DND-41 (cell line): Measurements from ENCODE around the gene TM4SF5.

Experiments used
- ATAC-seq: fragments of 200-7000 bp; cut with Tn5 transposase; 3 replicates; pipeline ENCODE4 v1.9.1; 2021; ENCODE audit warnings: low read depth; ENCODE audit not compliant: insufficient read depth
- DNase-seq: peaks from one replicate; pipeline ENCODE4 v3.0.0-alpha.2; 2020
- H2AFZ ChIP-seq: 2 replicates; pipeline ENCODE4 v1.6.0; 2012; ENCODE audit warnings: low read depth, low read length
- H3K27ac ChIP-seq: 2 replicates; pipeline ENCODE4 v1.5.1; 2012; ENCODE audit warnings: low read length, inconsistent platforms
- H3K27me3 ChIP-seq: fragments of 200-600 bp; sonication (generic); 2 replicates; pipeline ENCODE4 v1.6.0; 2012; ENCODE audit warnings: low read length, mild to moderate bottlenecking, inconsistent platforms; ENCODE audit not compliant: insufficient read depth, poor library complexity
- H3K36me3 ChIP-seq: 2 replicates; pipeline ENCODE4 v1.5.1; 2012; ENCODE audit warnings: low read length, inconsistent platforms; ENCODE audit not compliant: insufficient read depth
- H3K4me1 ChIP-seq: 2 replicates; pipeline ENCODE4 v1.5.1; 2012; ENCODE audit warnings: mild to moderate bottlenecking, low read length; ENCODE audit not compliant: insufficient read depth
- H3K4me2 ChIP-seq: 2 replicates; pipeline ENCODE4 v1.6.0; 2012; ENCODE audit warnings: mild to moderate bottlenecking, moderate library complexity, low read length, inconsistent platforms; ENCODE audit not compliant: insufficient read depth
- H3K4me3 ChIP-seq, 2 experiments: fragments of 200-600 bp in 1 of 2; shearing (Covaris generic) in 1 of 2; 2 replicates each; pipeline ENCODE4 v1.5.1; 2012 to 2016; ENCODE audit warnings: inconsistent platforms in 2 of 2, low read length in 2 of 2, mild to moderate bottlenecking in 2 of 2, low read depth in 1 of 2, moderate library complexity in 1 of 2
- H3K79me2 ChIP-seq: 2 replicates; pipeline ENCODE4 v1.6.0; 2012; ENCODE audit warnings: low read length, inconsistent platforms; ENCODE audit not compliant: insufficient read depth
- H3K9ac ChIP-seq: 2 replicates; pipeline ENCODE4 v1.6.0; 2012; ENCODE audit warnings: low read depth, mild to moderate bottlenecking, inconsistent platforms, low read length, moderate library complexity
- H3K9me3 ChIP-seq: 2 replicates; pipeline ENCODE4 v1.5.1; 2012; ENCODE audit warnings: low read length, moderate library complexity, mild to moderate bottlenecking, inconsistent platforms; ENCODE audit not compliant: insufficient read depth, severe bottlenecking
- H4K20me1 ChIP-seq: 2 replicates; pipeline ENCODE4 v1.6.0; 2012; ENCODE audit warnings: low read length; ENCODE audit not compliant: insufficient read depth
- EZH2 ChIP-seq: IDR thresholded peaks from 3 replicates; pipeline ENCODE4 v1.6.1; 2012; ENCODE audit warnings: borderline replicate concordance, low read depth, mild to moderate bottlenecking, moderate library complexity, low read length, inconsistent platforms; ENCODE audit not compliant: severe bottlenecking
- TF ChIP-seq, protein P1 (sequence below): IDR thresholded peaks from 2 replicates; pipeline ENCODE4 v1.5.1; 2012; ENCODE audit warnings: borderline replicate concordance, low read length, moderate library complexity, mild to moderate bottlenecking; ENCODE audit not compliant: poor library complexity, severe bottlenecking; ENCODE audit errors: extremely low read depth

Gene TM4SF5

DNA sequence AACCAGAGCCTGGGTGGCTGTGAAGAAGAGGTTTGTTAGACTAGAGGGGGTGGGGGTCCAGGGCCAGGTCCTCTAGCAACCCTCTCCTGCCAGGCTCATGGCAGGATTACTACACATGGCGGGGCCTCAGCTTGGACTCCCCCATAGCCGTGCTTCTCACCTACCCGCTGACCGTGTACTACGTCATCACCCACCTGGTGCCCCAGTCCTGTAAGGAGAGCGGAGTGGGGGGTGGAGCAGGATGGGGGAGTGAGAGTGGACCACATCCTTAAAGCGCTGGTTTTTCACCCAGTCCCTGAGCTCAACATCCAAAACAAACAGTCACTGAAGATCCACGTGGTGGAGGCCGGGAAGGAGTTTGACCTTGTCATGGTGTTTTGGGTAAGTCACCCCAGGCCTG, 27.8 kb upstream of the TM4SF5 start:
- ATAC-seq: no peak
- DNase-seq: no peak

DNA sequence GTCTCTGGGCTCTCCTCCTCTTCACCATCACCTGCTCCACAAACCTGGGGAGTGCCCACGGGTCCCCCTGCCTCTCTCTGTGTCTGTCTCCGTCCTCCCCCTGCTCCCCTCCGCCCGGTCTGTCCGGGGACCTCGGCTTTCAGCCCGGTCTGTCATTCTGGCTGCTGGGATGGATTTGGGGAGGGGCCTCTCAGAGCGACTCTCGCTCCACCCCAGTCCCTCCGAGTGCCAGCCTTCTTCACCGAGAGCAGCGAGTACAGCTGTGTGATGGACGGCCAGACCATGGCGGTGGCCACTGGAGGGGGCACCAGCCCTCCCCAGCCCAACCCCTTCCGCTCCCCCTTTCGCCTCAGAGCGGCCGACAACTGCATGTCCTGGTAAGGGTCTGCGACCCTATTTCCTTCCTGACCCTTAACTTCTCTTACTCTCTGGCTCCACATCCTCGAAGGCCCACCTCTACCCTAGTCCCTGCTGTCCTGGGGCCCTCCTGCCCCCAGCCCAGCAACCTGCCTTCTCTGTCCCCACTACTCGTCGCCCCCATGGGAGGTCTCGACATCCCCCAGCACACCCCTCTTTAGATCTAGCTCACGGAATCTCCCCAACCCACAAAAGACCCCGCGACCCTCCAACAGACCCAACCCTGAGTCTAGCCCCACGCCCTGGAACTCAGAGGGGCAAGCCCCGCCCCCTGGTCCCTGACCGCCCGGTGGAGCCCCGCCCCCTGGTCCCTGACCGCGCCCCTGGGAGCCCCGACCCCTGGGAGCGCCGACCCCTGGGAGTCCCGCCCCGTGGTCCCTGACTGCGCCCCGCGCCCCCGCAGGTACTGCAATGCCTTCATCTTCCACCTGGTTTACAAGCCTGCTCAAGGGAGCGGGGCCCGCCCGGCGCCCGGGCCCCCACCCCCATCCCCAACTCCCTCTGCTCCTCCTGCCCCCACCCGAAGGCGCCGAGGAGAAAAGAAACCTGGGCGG, 26.4 kb upstream of the TM4SF5 start:
- H3K27me3 ChIP-seq: peaks cover 31% of the 10 kb centered on the region
- no peak for DNase-seq
- H3K4me1 ChIP-seq: no peaks in the 10 kb centered on the region
- no peaks in the 10 kb centered on the region for H3K79me2 ChIP-seq
- H3K9ac ChIP-seq: no peak overlapping the region
- no peaks in the 10 kb centered on the region for H4K20me1 ChIP-seq
- no peaks in the 10 kb centered on the region for H3K36me3 ChIP-seq
- TF ChIP-seq, protein P1, sequence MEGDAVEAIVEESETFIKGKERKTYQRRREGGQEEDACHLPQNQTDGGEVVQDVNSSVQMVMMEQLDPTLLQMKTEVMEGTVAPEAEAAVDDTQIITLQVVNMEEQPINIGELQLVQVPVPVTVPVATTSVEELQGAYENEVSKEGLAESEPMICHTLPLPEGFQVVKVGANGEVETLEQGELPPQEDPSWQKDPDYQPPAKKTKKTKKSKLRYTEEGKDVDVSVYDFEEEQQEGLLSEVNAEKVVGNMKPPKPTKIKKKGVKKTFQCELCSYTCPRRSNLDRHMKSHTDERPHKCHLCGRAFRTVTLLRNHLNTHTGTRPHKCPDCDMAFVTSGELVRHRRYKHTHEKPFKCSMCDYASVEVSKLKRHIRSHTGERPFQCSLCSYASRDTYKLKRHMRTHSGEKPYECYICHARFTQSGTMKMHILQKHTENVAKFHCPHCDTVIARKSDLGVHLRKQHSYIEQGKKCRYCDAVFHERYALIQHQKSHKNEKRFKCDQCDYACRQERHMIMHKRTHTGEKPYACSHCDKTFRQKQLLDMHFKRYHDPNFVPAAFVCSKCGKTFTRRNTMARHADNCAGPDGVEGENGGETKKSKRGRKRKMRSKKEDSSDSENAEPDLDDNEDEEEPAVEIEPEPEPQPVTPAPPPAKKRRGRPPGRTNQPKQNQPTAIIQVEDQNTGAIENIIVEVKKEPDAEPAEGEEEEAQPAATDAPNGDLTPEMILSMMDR: no peak
- TF ChIP-seq EZH2: no peak
- no peak overlapping the region for H3K4me2 ChIP-seq
- ATAC-seq: no peak
- no peak overlapping the region for H2AFZ ChIP-seq
- no peaks in the 10 kb centered on the region for H3K9me3 ChIP-seq
- H3K27ac ChIP-seq: no peak overlapping the region
- no peak overlapping the region for H3K4me3 ChIP-seq

More for the DNA sequence above, 27.8 kb upstream of the TM4SF5 start:
- no peak overlapping the region for H3K4me3 ChIP-seq
- no peak overlapping the region for H2AFZ ChIP-seq
- no peak overlapping the region for H3K27ac ChIP-seq
- H3K27me3 ChIP-seq: peaks cover 42% of the 10 kb centered on the region
- no peaks in the 10 kb centered on the region for H3K79me2 ChIP-seq
- no peak for TF ChIP-seq EZH2
- TF ChIP-seq, protein P1: no peak
- no peak overlapping the region for H3K4me2 ChIP-seq
- no peaks in the 10 kb centered on the region for H3K36me3 ChIP-seq
- H3K9ac ChIP-seq: no peak overlapping the region
- H3K9me3 ChIP-seq: no peaks in the 10 kb centered on the region
- H3K4me1 ChIP-seq: peaks cover 7% of the 10 kb centered on the region
- H4K20me1 ChIP-seq: no peaks in the 10 kb centered on the region

DNA sequence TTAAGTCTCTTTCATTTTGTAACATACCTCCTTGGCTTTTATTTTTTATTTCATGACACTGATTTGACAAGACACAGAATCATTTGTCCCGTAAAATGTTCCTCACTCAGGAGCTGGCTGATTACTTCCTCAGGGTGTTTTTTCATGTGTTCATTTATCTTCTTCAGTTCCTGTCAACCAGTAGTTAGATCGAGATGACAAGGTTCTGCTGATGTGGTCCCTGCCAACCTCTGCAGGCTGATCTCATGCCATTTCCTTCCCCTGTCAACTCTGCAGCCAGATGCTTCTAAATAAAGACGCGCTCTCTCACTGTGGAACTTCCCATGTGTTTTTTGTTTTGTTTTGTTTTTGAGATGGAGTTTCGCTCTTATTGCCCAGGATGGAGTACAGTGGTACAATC, 23.8 kb upstream of the TM4SF5 start:
- no peak overlapping the region for H3K27ac ChIP-seq
- no peaks in the 10 kb centered on the region for H3K9me3 ChIP-seq
- no peaks in the 10 kb centered on the region for H3K36me3 ChIP-seq
- DNase-seq (no peak), ATAC-seq (peak; percentile 55; the same call in 1 of the 3 replicates)
- H2AFZ ChIP-seq: no peak overlapping the region
- H3K4me1 ChIP-seq: no peaks in the 10 kb centered on the region
- no peaks in the 10 kb centered on the region for H3K79me2 ChIP-seq
- no peak overlapping the region for H3K9ac ChIP-seq
- no peak overlapping the region for H3K4me2 ChIP-seq
- no peaks in the 10 kb centered on the region for H4K20me1 ChIP-seq
- no peak overlapping the region for H3K4me3 ChIP-seq
- peaks cover 14% of the 10 kb centered on the region for H3K27me3 ChIP-seq
- TF ChIP-seq, protein P1: no peak
- TF ChIP-seq EZH2: no peak
